ENCODE measurements around the gene CLDN7.
A peak's percentile ranks its signal among the peaks of the same experiment; 100 is the strongest.

Gene CLDN7

DNA sequence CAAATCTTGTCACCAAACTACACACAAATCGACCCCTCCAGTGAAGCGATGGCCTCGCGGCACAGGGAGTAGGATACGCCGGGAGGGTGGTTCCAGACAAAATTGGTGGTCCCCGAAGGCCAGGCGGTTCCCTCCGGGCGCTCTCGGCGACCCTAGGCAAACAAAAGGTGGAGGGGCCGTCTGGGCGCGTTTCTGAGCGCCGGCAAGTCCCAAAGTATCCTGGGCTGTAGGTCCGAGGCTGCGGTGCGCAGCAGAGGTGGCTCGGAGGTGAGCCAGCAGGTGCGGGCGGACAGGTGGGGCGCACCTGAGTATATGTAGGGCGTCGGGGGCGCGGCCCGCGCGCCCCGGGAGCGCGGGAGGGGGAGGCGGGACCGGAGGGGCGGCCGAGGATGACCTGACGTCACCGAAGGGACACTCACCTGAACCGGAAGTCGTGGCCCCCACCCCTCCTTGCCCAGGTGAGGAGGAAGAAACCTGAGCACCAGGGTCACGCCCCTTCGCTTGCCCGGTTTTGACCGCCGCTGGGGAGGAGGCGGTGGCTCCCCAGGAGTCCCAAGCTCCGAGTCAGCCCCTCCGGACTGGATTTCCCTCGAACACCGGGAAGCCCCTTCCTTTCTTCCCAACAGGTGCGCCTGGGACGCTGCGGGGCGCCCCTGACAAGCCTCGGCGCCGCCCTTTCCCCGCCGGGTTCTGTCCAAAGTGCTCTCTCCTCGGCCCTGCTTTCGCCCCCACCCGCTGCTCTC is at the start of gene CLDN7:
TSS of gene CLDN7 (minus strand) at position 287 of the 743 bp plus-strand sequence. CDS start 435 bp downstream, outside the sequence.
- DNase-seq: no peak

DNA sequence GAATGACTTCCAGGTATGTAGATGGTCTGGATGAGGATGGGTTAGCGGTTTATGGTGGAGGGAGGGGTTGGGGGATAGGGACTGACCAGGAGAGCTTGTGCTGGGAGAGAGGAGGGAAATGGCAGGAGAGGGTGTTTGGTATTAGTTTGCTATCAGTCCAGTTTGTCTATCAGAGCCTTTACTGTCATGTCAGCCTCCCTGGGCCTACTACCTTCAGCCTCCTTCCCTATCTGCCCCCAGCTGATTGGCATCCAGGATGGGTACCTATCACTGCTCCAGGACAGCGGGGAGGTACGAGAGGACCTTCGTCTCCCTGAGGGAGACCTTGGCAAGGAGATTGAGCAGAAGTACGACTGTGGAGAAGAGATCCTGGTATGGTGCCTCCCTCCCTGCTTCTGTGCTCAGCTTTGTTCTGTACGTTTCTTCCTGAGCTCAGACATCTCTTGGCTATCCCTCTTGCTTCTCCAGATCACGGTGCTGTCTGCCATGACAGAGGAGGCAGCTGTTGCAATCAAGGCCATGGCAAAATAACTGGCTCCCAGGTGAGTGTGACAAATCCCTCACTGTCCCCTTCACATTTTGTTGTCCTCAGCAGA is 48.9 kb upstream of the CLDN7 start:
- DNase-seq: no peak

GRCh38 chr17:7309628-7310027 is 47.4 kb upstream of the CLDN7 start:
- DNase-seq: no peak

GRCh38 chr17:7308625-7309433 is 46.6 kb upstream of the CLDN7 start:
- no peak for DNase-seq

DNA sequence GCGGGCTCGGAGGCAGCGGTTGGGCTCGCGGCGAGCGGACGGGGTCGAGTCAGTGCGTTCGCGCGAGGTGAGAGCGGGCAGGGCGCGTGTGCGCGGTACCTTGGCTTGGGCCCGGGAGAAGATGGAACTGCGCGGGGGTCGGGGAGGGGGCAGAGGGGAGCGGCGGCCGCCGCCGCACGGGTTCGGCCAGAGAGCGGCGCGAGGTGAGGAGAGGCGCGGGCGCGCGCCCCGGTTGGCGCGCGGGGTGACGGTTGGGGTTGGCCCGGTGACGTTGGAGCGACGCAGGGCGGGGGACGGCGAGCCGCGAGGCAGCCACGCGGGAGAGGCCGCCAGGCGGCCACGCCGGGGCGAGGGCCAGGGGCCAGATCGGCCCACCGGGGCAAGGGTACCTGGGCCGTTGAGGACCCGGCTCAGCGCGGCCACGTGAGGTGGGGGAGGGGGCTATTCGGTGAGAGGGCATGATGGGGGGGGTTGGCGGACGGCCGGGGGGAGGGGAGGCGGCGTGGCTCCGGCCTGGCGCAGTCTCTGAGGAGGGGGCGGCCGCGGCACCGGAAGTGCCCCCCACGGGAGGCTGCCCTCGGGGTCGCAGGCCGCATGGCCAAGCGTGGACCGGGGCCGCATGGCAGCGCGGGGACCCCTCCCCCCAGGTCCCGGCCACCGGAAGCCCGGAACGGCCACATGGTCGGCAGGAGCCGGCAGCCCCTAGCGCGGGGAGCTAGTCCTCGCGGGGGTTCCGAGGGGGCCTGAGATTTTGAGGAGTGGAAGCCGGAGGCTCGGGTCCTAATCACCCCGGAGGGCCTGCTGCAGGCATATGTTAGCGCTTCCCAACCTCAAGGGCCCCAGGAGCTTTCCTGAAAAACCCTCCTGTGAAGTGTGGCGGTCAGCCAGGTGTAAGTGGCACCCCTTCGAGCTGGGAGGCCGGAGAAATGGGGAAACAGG is 45.7 kb upstream of the CLDN7 start:
- no peak for DNase-seq

- DNase-seq: peak; percentile 84
These were observed 44.8 kb upstream of the CLDN7 start, which contains the start of gene EIF5A for GRCh38 chr17:7306911-7307685. EIF5A (plus strand) TSS chr17:7307628; CDS start chr17:7309636, 2,008 bp downstream.

DNA sequence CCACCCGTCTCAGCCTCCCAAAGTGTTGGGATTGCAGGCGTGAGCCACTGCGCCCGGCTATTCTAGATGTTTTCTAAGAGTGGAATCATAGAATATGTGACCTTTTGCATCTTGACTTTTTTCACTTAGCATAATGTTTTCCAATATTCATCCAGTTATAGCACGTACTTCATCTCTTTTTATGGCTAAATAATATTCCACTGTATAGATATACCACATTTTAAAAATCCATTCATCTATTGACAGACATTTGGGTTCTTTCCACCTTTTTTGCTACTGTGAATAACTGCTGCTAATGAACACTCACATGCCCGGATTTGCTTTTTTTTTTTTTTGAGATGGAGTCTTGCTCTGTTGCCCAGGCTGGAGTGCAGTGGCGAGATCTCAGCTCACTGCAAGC is 41.9 kb upstream of the CLDN7 start:
- DNase-seq: no peak

DNA sequence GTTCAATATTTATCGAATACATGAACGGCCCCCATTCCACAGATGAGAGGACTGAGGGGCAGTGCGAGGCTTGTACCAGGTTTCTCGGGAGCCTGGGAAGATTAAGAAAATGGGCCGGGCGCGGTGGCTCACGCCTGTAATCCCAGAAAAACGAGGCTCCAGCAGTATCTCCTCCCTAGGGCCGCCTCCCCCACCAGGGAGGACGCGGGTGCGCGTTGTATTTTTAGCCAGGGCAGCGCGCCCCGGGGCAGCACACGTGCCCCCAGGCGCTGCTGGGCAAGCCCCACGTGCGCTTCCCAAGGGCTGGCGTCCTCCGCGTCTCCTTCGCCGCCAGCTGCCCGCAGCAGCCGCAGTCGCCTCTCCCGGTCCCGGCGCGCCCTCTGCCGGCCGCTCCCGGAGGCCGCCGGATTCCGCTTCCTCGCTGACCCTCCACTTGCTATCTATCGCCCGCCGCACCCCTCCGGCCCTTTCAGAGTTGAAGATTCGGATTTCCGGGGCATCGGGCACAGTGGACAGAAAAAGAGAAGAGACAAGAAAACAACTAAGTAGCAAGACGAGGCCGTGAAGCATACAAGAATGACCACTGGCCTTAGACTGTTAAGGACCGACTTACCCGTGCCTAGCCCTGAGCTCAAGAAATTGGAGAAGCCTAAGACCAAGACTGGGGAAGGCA is 34.0 kb upstream of the CLDN7 start:
- DNase-seq: no peak

DNA sequence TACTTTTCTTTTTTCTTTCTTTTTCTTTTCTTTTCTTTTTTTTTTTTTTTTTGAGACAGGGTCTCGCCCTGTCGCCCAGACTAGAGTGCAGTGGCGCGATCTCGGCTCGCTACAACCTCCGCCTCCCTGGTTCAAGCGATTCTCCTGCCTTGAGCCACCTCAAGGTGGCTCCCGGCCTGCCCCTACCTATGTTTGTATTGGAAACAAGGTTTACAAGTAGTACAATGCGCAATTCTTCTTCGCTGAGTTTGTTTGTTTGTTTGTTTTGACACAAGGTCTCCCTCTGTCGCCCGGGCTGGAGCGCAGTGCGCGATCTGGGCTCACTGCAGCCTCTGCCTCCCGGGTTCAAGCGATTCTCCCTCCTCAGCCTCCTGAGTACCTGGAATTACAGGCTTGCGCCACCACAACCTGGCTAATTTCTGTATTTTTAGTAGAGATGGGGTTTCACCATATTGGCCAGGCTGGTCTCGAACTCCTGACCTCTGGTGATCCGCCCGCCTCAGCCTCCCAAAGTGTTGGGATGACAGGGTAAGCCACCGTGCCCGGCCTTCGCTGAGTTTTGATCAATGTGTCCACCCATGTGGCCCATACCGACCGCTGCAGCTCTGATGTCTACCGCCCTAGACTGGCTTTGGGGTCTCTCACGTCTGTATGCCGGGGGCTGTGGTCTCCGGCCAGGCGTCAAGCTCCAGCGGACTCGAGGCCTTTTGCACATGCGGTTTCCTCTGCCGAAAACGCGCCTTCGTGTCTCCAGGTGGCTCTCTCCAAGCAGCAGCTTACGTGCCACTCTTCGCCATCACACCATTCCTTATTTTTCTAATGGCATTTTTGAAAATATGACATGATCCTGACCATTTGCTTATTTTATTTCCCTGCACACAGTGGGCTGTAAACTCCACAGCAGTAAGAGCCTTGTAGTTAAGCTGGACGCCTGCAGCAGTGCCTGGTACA is 33.2 kb upstream of the CLDN7 start:
- DNase-seq: no peak

DNA sequence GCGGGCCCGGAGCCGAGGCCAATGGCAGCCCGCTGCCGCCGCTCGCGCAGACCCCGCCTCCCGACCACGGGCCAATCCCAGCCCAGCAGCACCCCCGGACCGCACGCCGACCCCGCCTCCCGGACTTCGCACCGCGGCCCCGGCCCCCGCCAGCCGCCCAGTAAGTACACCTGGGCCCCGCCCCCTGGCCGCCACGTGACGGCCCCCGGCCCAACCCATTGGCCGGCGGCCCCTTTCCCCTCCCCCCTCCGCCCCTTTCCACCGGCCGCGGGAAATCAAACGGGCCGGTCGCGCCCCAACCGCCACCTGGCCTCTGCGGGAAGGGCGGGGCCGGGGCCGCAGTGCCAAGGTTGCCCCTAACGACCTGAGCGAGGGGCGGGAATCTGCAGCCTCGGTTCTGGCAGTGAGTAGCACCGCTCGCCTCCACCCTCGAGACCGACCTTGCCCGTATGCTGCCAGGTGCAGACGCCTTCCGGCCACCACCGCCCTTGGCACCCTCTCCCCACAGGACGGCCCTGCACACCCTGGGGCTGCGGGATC is 32.4 kb upstream of the CLDN7 start, which contains the start of gene YBX2:
TSS of gene YBX2 (minus strand) at position 26 of the 540 bp plus-strand sequence. CDS start 139 bp downstream, outside the sequence.
- DNase-seq: no peak

GRCh38 chr17:7293816-7294613 is 31.7 kb upstream of the CLDN7 start:
- DNase-seq: no peak

DNA sequence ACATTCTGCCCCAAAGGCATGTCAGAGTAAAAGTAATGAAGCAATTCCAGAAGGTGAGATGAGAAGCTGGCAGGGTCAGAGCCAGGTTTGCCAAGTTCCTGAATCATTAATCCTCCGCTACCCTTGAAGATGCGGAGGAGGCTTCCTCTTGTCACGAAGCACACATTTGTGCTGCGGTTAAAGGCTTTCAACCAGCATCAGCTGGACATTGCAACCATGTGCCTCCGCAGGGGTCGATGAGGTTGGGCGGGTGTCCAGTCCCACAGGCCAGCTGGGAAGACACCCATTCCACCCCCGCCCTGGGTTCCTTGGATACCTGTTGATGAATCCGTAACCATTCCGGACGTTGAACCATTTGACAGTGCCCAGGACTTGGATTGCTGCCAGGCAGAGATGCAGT is 30.9 kb upstream of the CLDN7 start:
- no peak for DNase-seq

GRCh38 chr17:7292729-7293128 is 30.5 kb upstream of the CLDN7 start:
- no peak for DNase-seq

- no peak for DNase-seq
These were observed 29.9 kb upstream of the CLDN7 start for GRCh38 chr17:7292194-7292593.

- DNase-seq: no peak
These were observed 28.4 kb upstream of the CLDN7 start for GRCh38 chr17:7290685-7291084.

DNA sequence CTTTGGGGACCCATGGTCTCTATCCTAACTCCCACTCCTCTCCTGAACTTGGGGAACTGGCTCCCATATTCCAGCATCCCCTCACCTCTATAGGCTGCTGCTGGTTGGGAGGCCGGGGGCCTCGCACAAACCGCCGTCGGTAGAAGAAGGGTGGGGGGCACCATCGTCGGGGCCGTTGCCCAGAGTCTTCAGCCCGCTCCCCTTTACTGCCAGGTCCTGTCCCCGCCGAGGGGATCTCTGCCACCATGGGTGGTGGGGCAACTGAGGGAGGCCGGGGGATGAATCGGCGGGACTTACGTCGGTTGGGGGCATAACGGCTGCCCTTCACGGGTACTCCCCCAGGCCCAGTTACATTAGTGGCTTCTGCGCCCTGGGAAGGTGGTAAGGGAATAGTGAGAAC is 27.9 kb upstream of the CLDN7 start:
- DNase-seq: no peak

GRCh38 chr17:7289256-7290032 is 27.2 kb upstream of the CLDN7 start:
- DNase-seq: no peak

- DNase-seq: no peak
These were observed 23.4 kb upstream of the CLDN7 start for GRCh38 chr17:7285679-7286078.
